Upper lobe of left lung (tissue), 6 donors: ENCODE measurements around the gene ZBED1. TPM values are rescaled to one million over a fixed set of nuclear protein-coding genes. Genes with fewer than 3 reads are reported as not detected.

Source experiments
- ATAC-seq, 2 donors: fragments of 200-7000 bp; cut with Tn5 transposase; one replicate each; pipeline ENCODE4 v1.9.1; 2022; ENCODE audit warnings: mild to moderate bottlenecking in 2 of 2, moderate library complexity in 2 of 2; ENCODE audit not compliant: low FRiP score in 2 of 2
- DNase-seq, 2 donors: peaks; one replicate each; pipeline ENCODE4 v3.0.0-alpha.2; 2019 to 2020
- H3K27ac ChIP-seq, 4 donors: fragments of 200-600 bp; sonication (generic); one replicate each; pipeline ENCODE4 v1.5.1; 2016 to 2019
- H3K27me3 ChIP-seq, 4 donors: fragments of 200-600 bp; sonication (generic); one replicate each; pipeline ENCODE4 v1.5.1; 2017 to 2019
- H3K36me3 ChIP-seq, 4 donors: fragments of 200-600 bp; sonication (generic); one replicate each; pipeline ENCODE4 v1.5.1; 2016 to 2019
- H3K4me1 ChIP-seq, 4 donors: fragments of 200-600 bp; sonication (generic); one replicate each; pipeline ENCODE4 v1.5.1; 2018 to 2019
- H3K4me3 ChIP-seq, 4 donors: fragments of 200-600 bp; sonication (generic); one replicate each; pipeline ENCODE4 v1.5.1; 2017 to 2019; ENCODE audit warnings: mild to moderate bottlenecking in 2 of 4, moderate library complexity in 1 of 4
- H3K9me3 ChIP-seq, 4 donors: fragments of 200-600 bp; sonication (generic); one replicate each; pipeline ENCODE4 v1.5.1; 2018 to 2019
- EP300 ChIP-seq, 4 donors: sonication (generic); formaldehyde crosslinking; IDR thresholded peaks; one replicate each; pipeline ENCODE4 v1.5.1; 2017; ENCODE audit warnings: antibody characterized with exemption in 4 of 4, control low read depth in 2 of 4
- POLR2A ChIP-seq, 4 donors: fragments of 450-650 bp; IDR thresholded peaks; one replicate each; pipeline ENCODE4 v1.5.1; 2016 to 2017; ENCODE audit warnings: antibody characterized with exemption in 4 of 4, mild to moderate bottlenecking in 2 of 4
- POLR2AphosphoS5 ChIP-seq, 2 donors: sonication (generic); formaldehyde crosslinking; IDR thresholded peaks; one replicate each; pipeline ENCODE4 v1.5.1; 2017; ENCODE audit warnings: antibody characterized with exemption in 2 of 2
- WGBS, 2 donors: methylation state at CpG; one replicate each; pipeline ENCODE4 v1.1.5; 2017 to 2018; 5-methylcytosine and 5-hydroxymethylcytosine counted together
- total RNA-seq, 6 donors: library from RNA; depleted of rRNA in 4 of 6; stranded (reverse); fragments of >200 nt in 4 of 6; gene quantifications; one replicate each; pipeline versions ENCODE4 v1.1.0 to v1.2.1, GENCODE V29; 2016 to 2021
- TF ChIP-seq, protein P1 (sequence below), 6 experiments: fragments of 450-650 bp in 4 of 6; fragments of 200-600 bp in 2 of 6; sonication (generic) in 2 of 6; IDR thresholded peaks; one replicate each; pipeline ENCODE4 v1.5.1; 2016 to 2019; ENCODE audit warnings: antibody characterized with exemption in 6 of 6
- donor health status: DM: no; HTN: no; CAD: no; lungs with moderate emphysema.
- donor health status: DM: no; HTN: yes; CAD: no; lungs with severe emphysema.

ZBED1 gene
- total RNA-seq: 10 to 100 TPM; 33.2 to 48.7 (median 41.6) TPM

DNA sequence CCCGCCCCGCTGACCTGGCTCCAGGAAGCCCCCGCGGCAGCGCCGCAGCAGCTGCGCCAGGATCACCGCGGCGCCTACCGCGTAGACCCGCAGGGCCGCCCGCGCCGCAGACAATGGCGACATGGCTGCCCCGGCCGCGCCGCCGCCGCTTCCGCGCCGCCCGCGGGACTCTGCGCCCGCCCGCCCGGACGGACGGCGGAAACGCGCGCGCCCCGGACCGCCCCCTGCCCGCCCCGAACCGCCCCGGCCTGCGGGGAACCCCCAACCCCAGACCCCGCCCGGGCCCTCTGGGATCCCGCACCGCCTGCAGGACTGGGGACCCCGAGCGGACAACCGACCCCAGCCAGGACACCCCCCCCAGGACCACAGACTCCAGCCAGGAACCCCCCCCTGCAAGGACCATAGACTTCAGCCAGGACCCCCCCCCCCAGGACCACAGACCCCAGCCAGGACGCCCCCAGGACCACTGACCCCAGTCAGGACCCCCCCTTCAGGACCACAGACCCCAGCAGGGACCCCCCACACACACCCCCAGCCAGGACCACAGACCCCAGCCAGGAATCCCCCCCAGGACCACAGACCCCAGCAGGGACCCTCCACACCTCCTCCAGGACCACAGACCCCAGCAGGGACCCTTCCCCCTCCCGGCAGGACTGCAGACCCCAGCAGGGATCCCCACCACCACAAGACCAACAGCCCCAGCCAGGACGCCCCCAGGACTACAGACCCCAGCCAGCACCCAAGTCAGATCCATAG, at the start of gene ZBED1, which contains the start of gene DHRSX:
Gene ZBED1, minus strand, starts transcription at position 174 of the 756 bp plus-strand sequence. CDS start 10,257 bp downstream, outside the sequence.
Gene DHRSX, minus strand, starts transcription at position 174 of the 756 bp plus-strand sequence. Its CDS starts 51 bp downstream, at position 123.
- TF ChIP-seq EP300 (IDR thresholded peaks at IDR 0.05) (no peak), POLR2A (IDR thresholded peaks at IDR 0.05) (peak in 2 of 4 donors; percentile 12 to 59)
- WGBS, 2 donors: 44% methylated on average over 4 of the region's 57 CpGs; no CpG with 5 or more reads in 1 of the 2 donors
- DNase-seq (peak; percentile 38 to 94), ATAC-seq (peak in 1 of 2 donors; percentile 80)
- H3K27me3 ChIP-seq: no peaks in the 10 kb centered on the region
- peak within 1 kb of the TSS; percentile 74 to 98 (median 92) for H3K4me3 ChIP-seq
- H3K36me3 ChIP-seq: peaks cover 0 to under 1% (median 0%) of the 10 kb centered on the region in 4 donors
- peak within 1 kb of the TSS; percentile 92 to 95 (median 92) for H3K27ac ChIP-seq
- peaks cover 24 to 37% (median 32%) of the 10 kb centered on the region in 4 donors for H3K4me1 ChIP-seq
- H3K9me3 ChIP-seq: no peaks in the 10 kb centered on the region

DNA sequence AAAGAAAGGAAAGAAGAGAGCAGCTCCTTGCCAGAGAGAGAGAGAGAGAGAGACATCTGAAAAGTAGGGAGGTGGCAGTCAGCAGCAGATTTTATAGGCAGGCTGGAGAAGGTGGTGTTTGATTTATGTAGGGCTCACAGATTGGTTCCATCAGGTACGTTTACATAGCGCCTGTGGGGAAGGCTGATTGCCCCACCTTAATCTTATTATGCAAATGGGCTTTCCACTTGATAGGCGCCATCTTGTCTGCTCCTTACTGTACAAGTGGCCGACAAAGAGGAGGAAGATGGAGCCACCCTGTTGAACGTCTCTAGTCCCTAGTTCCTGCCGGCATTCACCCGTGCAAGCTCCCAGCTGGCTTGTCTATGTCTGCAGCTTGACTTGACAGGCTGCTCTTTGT, 49.1 kb upstream of the ZBED1 start:
- TF ChIP-seq POLR2AphosphoS5 (IDR thresholded peaks at IDR 0.05) (no peak), POLR2A (IDR thresholded peaks at IDR 0.05) (no peak), EP300 (IDR thresholded peaks at IDR 0.05) (no peak)
- TF ChIP-seq, protein P1, sequence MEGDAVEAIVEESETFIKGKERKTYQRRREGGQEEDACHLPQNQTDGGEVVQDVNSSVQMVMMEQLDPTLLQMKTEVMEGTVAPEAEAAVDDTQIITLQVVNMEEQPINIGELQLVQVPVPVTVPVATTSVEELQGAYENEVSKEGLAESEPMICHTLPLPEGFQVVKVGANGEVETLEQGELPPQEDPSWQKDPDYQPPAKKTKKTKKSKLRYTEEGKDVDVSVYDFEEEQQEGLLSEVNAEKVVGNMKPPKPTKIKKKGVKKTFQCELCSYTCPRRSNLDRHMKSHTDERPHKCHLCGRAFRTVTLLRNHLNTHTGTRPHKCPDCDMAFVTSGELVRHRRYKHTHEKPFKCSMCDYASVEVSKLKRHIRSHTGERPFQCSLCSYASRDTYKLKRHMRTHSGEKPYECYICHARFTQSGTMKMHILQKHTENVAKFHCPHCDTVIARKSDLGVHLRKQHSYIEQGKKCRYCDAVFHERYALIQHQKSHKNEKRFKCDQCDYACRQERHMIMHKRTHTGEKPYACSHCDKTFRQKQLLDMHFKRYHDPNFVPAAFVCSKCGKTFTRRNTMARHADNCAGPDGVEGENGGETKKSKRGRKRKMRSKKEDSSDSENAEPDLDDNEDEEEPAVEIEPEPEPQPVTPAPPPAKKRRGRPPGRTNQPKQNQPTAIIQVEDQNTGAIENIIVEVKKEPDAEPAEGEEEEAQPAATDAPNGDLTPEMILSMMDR (IDR thresholded peaks at IDR 0.05): no peak
- 52 to 58% methylated on average over 7 of the region's 7 CpGs for WGBS, 2 donors
- Histone ChIP-seq H3K27me3 (no peaks in the 10 kb centered on the region), H3K9me3 (no peaks in the 10 kb centered on the region), H3K36me3 (no peaks in the 10 kb centered on the region), H3K4me3 (peak overlapping the region in 1 of 4 donors; percentile 18), H3K4me1 (peaks cover 0 to 4% (median 0%) of the 10 kb centered on the region in 4 donors), H3K27ac (no peak overlapping the region)
- ATAC-seq: no peak
- DNase-seq: peak in 1 of 2 donors; percentile 22

DNA sequence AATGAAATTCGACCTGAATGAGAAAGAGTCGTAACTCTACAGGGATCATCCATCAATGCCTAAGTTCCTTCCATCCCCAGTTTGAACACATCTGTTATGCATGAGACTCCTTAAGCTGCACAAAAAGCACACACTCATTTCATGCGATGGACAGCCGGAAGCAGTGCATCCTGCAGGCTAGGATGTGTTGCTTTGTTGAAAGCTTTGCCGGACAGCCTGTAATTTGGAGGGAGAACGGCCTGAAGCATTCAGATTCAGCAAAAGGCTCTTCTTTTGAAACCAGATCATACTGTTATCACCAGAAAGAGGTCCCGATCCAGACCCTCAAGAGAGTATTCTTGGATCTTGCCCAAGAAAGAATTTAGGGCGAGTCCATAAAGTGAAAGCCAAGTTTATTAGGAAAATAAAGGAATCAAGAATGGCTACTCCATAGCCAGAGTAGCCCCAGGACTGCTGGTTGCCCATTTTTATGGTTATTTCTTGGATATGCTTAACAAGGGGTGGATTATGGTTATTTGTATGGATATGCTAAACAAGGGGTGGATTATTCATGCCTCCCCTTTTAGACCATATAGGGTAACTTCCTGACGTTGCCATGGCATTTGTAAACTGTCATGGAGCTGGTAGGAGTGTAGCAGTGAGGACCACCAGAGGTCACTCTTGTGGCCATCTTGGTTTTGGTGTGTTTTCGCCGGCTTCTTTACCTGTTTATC, 48.1 kb upstream of the ZBED1 start:
- Histone ChIP-seq H3K27me3 (no peaks in the 10 kb centered on the region), H3K27ac (no peak overlapping the region), H3K4me3 (no peak overlapping the region), H3K4me1 (peaks cover 0 to 4% (median 0%) of the 10 kb centered on the region in 4 donors), H3K36me3 (no peaks in the 10 kb centered on the region), H3K9me3 (no peaks in the 10 kb centered on the region)
- ATAC-seq (no peak), DNase-seq (no peak)
- WGBS, 2 donors: 63 to 65% methylated on average over 11 of the region's 11 CpGs
- TF ChIP-seq POLR2AphosphoS5 (IDR thresholded peaks at IDR 0.05) (no peak), POLR2A (IDR thresholded peaks at IDR 0.05) (no peak), EP300 (IDR thresholded peaks at IDR 0.05) (no peak)
- TF ChIP-seq, protein P1 (IDR thresholded peaks at IDR 0.05): no peak

DNA sequence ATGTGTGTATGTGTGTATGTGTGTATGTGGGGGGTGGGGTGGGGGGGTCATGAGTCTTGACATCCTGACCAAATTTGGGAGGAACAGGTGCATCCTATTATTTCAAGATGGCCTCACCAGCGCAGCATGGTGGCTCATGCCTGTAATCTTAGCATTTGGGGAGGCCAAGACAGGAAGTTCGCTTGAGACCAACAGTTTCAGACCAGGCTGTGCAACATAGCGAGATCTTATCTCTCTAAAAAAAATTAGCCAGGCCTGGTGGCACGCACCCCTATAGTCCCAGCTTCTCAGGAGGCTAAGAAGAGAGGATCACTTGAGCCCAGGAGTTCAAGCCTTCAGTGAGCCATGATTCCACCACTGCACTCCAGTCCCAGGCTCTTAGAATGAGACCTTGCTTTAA, 47.0 kb upstream of the ZBED1 start:
- no peak overlapping the region for H3K27ac ChIP-seq
- DNase-seq: no peak
- H3K4me1 ChIP-seq: peaks cover 0 to 4% (median 0%) of the 10 kb centered on the region in 4 donors
- WGBS, 2 donors: 65 to 76% methylated on average over 4 of the region's 4 CpGs
- no peaks in the 10 kb centered on the region for H3K9me3 ChIP-seq
- H3K36me3 ChIP-seq: no peaks in the 10 kb centered on the region
- ATAC-seq: no peak
- no peak overlapping the region for H3K4me3 ChIP-seq
- H3K27me3 ChIP-seq: no peaks in the 10 kb centered on the region
- TF ChIP-seq POLR2AphosphoS5 (IDR thresholded peaks at IDR 0.05) (no peak), EP300 (IDR thresholded peaks at IDR 0.05) (no peak), POLR2A (IDR thresholded peaks at IDR 0.05) (no peak)
- TF ChIP-seq, protein P1 (IDR thresholded peaks at IDR 0.05): no peak

DNA sequence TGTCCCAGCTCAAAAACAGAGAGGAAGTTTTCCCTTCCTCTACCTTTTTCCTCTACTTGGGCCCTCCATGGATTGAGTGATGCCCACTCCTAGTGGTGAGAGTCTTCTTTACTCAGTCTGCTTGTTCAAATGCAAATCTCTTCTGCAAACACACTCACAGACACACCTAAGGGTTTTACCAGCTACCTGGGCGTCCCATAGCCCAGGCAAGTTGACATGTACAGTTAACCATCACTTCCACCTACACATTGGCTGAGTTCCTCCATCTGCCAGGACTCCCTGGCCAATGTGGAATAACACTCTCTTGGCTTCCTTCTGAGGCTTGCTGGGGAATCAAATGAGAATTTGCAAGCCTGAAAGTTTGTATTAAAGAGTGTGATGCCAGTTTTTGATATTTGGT, 45.7 kb upstream of the ZBED1 start:
- Histone ChIP-seq H3K4me3 (no peak overlapping the region), H3K9me3 (no peaks in the 10 kb centered on the region), H3K27ac (no peak overlapping the region), H3K27me3 (no peaks in the 10 kb centered on the region), H3K36me3 (no peaks in the 10 kb centered on the region), H3K4me1 (peaks cover 0 to 4% (median 0%) of the 10 kb centered on the region in 4 donors)
- DNase-seq (no peak), ATAC-seq (no peak)
- TF ChIP-seq POLR2AphosphoS5 (IDR thresholded peaks at IDR 0.05) (no peak), POLR2A (IDR thresholded peaks at IDR 0.05) (no peak), EP300 (IDR thresholded peaks at IDR 0.05) (no peak)
- TF ChIP-seq, protein P1 (IDR thresholded peaks at IDR 0.05): no peak
- WGBS, 2 donors: 77 to 92% methylated on average over 1 of the region's 1 CpG
